AG04450 (cell line): Measurements from ENCODE around the gene EIF4G3. TPM values are rescaled to one million over a fixed set of nuclear protein-coding genes. Genes with fewer than 3 reads are reported as not detected.

Source experiments
- CTCF ChIA-PET: fragments of 300-600, 350-600 bp; formaldehyde crosslinking; extraction: SDS; loops from one replicate; lab custom pipeline; 2022; ENCODE audit warnings: antibody characterized with exemption, inconsistent platforms; lab: Charles Lee
- POLR2A ChIA-PET: fragments of 350-600 bp; formaldehyde crosslinking; extraction: SDS; loops from one replicate; lab custom pipeline; 2021; ENCODE audit warnings: antibody characterized with exemption, inconsistent platforms; lab: Yijun Ruan, JAX
- DNase-seq: peaks from one replicate; pipeline ENCODE4 v3.0.0-alpha.2; 2011; ENCODE audit warnings: low read depth, low spot score
- H3K27ac ChIP-seq: one replicate; pipeline ENCODE4 v1.5.1; 2012; ENCODE audit warnings: low read depth, low read length, control low read depth
- H3K27me3 ChIP-seq: one replicate; pipeline ENCODE4 v1.6.0; 2012; ENCODE audit warnings: low read length; ENCODE audit not compliant: control insufficient read depth, insufficient read depth
- H3K4me3 ChIP-seq: 2 replicates; pipeline ENCODE4 v1.5.1; 2011; ENCODE audit warnings: mild to moderate bottlenecking, low read depth, low read length, control low read depth
- H3K9me3 ChIP-seq: 2 replicates; pipeline ENCODE4 v1.5.1; 2012; ENCODE audit warnings: low read length; ENCODE audit not compliant: control insufficient read depth, insufficient read depth
- polyA plus RNA-seq: library from polyadenylated mRNA; depleted of rRNA; stranded (reverse); fragments of >200 nt; gene quantifications from 2 replicates; pipeline ENCODE4 v1.2.3, GENCODE V29; 2011
- TF ChIP-seq, protein P1 (sequence below): IDR thresholded peaks from 2 replicates; pipeline ENCODE4 v1.5.1; 2011; ENCODE audit warnings: low read depth, low read length, control low read depth, inconsistent platforms

The EIF4G3 gene
- polyA plus RNA-seq, 1 experiment, result 74.9 TPM

DNA sequence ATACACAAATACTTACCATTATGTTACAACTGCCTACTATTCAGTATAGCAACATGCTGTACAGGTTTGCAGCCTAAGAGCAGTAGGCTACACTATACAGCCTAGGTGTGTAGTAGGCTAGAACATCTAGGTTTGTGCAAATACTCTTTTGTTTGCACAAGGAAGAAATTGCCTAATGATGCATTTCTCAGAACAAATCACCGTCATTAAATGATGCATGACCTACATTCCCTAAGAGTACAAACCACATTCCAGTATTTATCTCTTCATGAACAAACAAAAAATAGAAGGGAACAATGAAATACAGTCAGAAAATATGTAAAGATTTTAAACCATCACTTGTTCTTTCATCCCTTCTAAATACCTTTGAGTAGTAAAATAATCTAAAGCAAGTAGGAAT is 279.9 kb downstream of the EIF4G3 start:
- Histone ChIP-seq H3K4me3 (no peak overlapping the region), H3K27ac (no peak overlapping the region), H3K9me3 (no peaks in the 10 kb centered on the region), H3K27me3 (no peaks in the 10 kb centered on the region)
- CTCF ChIA-PET, result interaction anchor here (0.6 to 0.7 kb wide), 2 partner anchors 9 to 263 kb away, joined by 3 to 4 read pairs; no protein-coding TSS in a partner anchor
- TF ChIP-seq, protein P1, sequence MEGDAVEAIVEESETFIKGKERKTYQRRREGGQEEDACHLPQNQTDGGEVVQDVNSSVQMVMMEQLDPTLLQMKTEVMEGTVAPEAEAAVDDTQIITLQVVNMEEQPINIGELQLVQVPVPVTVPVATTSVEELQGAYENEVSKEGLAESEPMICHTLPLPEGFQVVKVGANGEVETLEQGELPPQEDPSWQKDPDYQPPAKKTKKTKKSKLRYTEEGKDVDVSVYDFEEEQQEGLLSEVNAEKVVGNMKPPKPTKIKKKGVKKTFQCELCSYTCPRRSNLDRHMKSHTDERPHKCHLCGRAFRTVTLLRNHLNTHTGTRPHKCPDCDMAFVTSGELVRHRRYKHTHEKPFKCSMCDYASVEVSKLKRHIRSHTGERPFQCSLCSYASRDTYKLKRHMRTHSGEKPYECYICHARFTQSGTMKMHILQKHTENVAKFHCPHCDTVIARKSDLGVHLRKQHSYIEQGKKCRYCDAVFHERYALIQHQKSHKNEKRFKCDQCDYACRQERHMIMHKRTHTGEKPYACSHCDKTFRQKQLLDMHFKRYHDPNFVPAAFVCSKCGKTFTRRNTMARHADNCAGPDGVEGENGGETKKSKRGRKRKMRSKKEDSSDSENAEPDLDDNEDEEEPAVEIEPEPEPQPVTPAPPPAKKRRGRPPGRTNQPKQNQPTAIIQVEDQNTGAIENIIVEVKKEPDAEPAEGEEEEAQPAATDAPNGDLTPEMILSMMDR, result no peak
- DNase-seq, result no peak
- POLR2A ChIA-PET, result no interaction called here

DNA sequence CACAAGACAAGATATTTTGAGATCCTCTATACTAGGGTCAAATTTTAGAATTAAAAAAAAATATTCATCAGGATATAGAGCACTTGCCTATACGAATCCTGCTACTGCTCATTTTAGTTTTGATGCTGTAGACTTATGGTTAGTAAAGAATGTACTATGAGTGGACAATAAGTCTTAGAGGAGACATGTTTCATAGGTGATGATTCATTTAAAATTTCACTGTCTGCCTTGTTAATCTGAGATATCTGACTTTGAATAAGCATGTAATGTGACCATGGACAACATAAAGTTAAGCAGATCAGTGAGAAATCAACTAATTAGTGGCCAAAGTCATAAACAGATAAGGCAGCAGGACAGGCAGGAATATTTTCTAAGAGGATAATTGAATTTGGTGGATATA is 282.8 kb downstream of the EIF4G3 start:
- TF ChIP-seq, protein P1, result no peak
- no peak overlapping the region for H3K27ac ChIP-seq
- no peak for DNase-seq
- no peaks in the 10 kb centered on the region for H3K9me3 ChIP-seq
- no peak overlapping the region for H3K4me3 ChIP-seq
- H3K27me3 ChIP-seq, result no peaks in the 10 kb centered on the region
- ChIA-PET CTCF (no interaction called here), POLR2A (no interaction called here)

DNA sequence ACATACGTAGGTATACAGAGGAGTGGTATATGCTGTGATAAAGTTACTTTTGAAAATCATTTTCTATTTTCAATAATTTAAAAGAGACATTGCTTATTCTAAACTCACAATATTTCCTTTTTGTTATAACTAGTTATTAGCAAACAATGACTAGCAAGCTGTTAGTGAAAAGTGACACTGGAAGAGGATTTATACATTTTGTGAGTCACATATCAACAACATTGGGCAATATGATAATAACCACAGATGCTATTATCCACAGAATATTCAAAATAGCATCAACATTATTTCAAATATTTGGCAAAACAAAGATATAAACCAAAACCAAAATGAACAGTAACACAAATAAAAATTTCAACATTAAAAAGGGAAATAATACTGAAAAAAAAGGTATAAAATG is 285.6 kb downstream of the EIF4G3 start:
- Histone ChIP-seq H3K27ac (no peak overlapping the region), H3K4me3 (no peak overlapping the region), H3K27me3 (no peaks in the 10 kb centered on the region), H3K9me3 (no peaks in the 10 kb centered on the region)
- TF ChIP-seq, protein P1, result no peak
- POLR2A ChIA-PET, result no interaction called here
- CTCF ChIA-PET, result no interaction called here
- DNase-seq, result no peak

DNA sequence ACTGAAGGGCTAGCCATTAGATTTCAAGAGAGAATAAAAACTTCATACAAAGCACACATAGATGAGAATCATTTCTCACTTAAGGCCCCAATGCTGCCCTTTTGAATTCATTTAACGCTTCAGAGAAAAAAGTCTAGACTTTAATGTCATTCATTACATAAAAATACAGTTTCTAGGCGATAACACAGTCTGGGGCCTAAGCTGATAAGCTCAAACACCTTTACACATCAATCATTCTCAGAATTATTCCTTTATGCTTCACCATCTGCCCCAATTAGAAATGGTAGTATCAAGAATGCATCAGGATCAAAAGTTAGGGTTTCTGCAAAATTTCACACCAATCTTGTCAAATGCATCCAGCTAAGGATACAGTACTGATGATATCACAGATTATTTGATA is 289.5 kb downstream of the EIF4G3 start:
- no peaks in the 10 kb centered on the region for H3K27me3 ChIP-seq
- POLR2A ChIA-PET, result no interaction called here
- no peak for DNase-seq
- CTCF ChIA-PET, result no interaction called here
- H3K9me3 ChIP-seq, result no peaks in the 10 kb centered on the region
- TF ChIP-seq, protein P1, result no peak
- no peak overlapping the region for H3K27ac ChIP-seq
- no peak overlapping the region for H3K4me3 ChIP-seq

DNA sequence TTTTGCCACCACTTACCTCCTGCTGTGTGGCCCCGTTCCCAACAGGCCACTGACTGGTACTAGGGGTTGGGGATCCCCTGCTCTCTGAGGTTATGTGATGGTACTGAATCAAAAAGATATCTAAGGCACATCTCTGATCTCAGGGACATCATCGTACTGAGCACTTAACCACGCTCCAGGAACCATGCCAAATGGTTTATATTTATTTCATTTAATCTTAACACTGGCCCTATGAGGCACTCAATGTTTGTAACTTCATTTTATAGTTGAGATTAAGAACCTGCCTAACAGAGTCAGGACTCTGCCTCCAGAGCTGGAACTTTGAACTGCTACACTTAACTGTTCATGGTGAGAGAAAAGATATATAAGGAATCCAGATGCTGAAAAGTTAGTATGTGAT is 291.6 kb downstream of the EIF4G3 start:
- ChIA-PET CTCF (interaction anchor here (0.7 kb wide), 1 partner anchor 144 kb away, joined by 3 read pairs; no protein-coding TSS in a partner anchor), POLR2A (no interaction called here)
- no peaks in the 10 kb centered on the region for H3K9me3 ChIP-seq
- H3K4me3 ChIP-seq, result no peak overlapping the region
- H3K27ac ChIP-seq, result no peak overlapping the region
- no peaks in the 10 kb centered on the region for H3K27me3 ChIP-seq
- TF ChIP-seq, protein P1, result 0 out of 2 replicates have a peak, but pooled peaks have one; percentile 11
- no peak for DNase-seq
